ENCODE data around the gene MTRR.

Gene MTRR

DNA sequence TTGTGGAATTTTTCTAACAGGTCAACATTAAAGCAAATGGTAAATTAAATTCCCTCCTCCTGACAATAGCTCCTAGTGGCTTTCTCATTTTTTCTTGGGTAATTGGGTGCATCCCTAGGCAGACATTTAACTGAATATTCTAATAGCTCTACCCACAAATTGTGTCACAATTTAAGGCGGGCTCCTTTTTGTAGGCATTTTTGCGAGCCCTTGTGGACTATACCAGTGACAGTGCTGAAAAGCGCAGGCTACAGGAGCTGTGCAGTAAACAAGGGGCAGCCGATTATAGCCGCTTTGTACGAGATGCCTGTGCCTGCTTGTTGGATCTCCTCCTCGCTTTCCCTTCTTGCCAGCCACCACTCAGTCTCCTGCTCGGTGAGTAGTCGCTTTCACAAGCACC, 20.0 kb downstream of the MTRR start:
- Histone ChIP-seq H3K27ac (no peak overlapping the region), H3K4me3 (no peak overlapping the region)
- DNase-seq (ENCODE audit: low spot score) = no peak
- TF ChIP-seq CTCF (IDR thresholded peaks at IDR 0.05) = no peak

DNA sequence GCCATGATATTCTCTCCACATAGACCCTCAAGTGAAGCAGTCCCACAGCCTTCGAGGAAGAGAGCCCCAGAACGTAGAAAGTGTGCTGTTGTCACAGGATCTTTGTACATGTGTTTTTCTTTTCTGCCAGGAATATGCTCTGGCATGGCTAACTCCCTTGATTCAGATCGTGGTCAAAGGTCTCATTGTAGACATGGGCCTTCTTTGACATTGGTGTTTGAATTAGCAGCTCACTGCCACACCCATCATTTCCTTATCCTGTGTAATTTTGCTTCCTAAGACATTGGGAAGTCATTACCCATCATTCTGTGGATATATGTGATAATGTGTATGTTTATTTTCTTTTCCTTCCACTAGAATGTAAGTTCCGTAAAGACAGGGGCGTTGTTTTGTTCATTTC, 25.5 kb downstream of the MTRR start:
- H3K27ac ChIP-seq = no peak overlapping the region
- TF ChIP-seq CTCF (IDR thresholded peaks at IDR 0.05) = no peak
- no peak overlapping the region for H3K4me3 ChIP-seq
- no peak for DNase-seq (ENCODE audit: low spot score)

DNA sequence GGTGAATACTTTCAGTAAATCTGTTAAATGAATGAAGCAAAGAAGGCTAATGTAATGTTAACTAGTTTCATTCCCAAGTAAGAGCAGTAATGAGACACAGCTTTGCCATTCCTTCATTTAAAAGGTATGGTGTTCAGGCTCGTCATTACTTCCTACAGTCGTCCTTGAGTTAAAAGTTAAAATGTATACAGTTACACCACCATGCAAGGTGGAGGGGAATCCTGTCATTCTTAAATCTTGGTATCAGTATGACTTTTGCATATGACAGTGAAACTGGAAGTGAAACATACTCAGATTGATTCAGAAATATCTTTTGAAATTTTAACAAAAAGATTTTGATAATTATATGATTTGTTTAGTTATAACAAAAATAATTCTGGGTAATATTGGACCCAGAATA, 25.9 kb downstream of the MTRR start:
- no peak for TF ChIP-seq CTCF (IDR thresholded peaks at IDR 0.05)
- H3K4me3 ChIP-seq = no peak overlapping the region
- no peak overlapping the region for H3K27ac ChIP-seq
- no peak for DNase-seq (ENCODE audit: low spot score)

GRCh38 chr5:7897014-7897600, 28.2 kb downstream of the MTRR start:
- Histone ChIP-seq H3K27ac (no peak overlapping the region), H3K4me3 (no peak overlapping the region)
- no peak for TF ChIP-seq CTCF (IDR thresholded peaks at IDR 0.05)
- DNase-seq (ENCODE audit: low spot score) = no peak

DNA sequence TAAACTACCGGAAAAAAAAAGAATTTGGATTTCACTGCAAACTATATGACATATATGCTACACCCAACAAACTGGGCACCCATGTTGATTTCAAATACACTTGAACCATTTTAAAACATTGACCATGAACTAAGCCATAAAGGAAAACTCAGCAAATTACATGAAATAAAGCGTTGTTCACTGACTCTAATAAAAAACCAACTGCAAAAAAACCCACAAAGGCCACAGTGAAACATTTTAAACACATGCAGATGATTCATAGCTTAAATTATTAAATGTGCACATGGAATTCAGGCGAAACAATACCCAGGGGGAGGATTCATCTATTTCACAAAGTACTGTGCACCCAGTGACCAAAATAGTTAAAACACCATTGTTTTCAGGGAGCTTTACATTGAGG, 33.3 kb downstream of the MTRR start:
- no peak for TF ChIP-seq CTCF (IDR thresholded peaks at IDR 0.05)
- no peak overlapping the region for H3K4me3 ChIP-seq
- H3K27ac ChIP-seq = no peak overlapping the region
- DNase-seq (ENCODE audit: low spot score) = no peak

DNA sequence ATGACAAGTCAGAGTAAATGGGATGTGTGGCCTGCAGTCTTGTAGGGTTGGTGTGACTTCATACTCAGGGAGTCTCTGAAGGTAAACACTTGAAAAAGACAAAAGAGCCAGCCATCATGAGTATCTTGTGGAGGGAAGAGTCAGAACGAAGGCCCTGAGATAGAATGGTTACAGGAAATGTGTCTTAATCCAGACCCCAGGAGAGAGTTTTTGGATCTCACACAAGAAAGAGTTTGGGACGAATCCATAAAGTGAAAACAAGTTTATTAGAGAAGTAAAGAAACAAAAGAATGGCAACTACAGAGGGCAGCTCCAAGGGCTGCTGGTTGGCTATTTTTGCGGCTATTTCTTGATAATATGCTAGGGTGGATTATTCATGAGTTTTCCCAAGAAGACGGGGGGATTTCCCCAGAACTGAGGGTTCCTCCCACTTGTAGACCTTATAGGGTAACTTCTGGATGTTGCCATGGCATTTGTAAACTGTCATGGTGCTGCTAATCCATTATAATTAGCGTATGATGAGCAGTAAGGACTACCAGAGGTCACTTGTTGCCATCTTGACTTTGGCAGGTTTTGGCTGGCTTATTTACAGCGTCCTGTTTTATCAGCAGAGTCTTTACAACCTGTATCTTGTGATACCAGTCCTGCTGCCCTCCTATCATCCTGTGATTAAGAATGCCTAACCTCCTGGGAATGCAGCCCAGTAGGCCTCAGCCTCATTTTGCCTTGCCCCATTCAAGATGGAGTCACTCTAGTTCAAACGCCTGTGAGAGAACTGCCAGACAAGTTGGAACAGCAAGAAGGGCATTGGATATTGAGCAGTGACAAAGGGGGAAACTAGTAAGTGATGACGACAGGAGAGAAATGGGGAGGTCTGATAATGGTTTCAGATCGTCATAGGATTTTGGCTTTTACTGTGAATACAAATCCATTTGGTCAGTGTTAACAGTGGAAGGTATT, 34.0 kb downstream of the MTRR start:
- no peak for TF ChIP-seq CTCF (IDR thresholded peaks at IDR 0.05)
- Histone ChIP-seq H3K27ac (no peak overlapping the region), H3K4me3 (no peak overlapping the region)
- DNase-seq (ENCODE audit: low spot score) = no peak

GRCh38 chr5:7904170-7904569, 35.2 kb downstream of the MTRR start:
- Histone ChIP-seq H3K27ac (no peak overlapping the region), H3K4me3 (no peak overlapping the region)
- DNase-seq (ENCODE audit: low spot score) = no peak
- no peak for TF ChIP-seq CTCF (IDR thresholded peaks at IDR 0.05)
